Skeletal muscle tissue (tissue), 4 donors: ENCODE results near the gene NELL1. TPM values are rescaled to one million over a fixed set of nuclear protein-coding genes. Genes with fewer than 3 reads are reported as not detected.

Experiments used
- H3K27ac ChIP-seq: one replicate; pipeline ENCODE4 v1.7.0; 2013; ENCODE audit warnings: mild to moderate bottlenecking, low read depth, low read length, inconsistent platforms
- H3K27me3 ChIP-seq, 3 donors: one replicate each; pipeline ENCODE4 v1.7.0; 2013; ENCODE audit warnings: low read length in 3 of 3; ENCODE audit not compliant: control insufficient read depth in 3 of 3, insufficient read depth in 3 of 3
- H3K36me3 ChIP-seq, 3 donors: one replicate each; pipeline ENCODE4 v1.7.0; 2013; ENCODE audit warnings: low read length in 3 of 3; ENCODE audit not compliant: control insufficient read depth in 3 of 3, insufficient read depth in 3 of 3
- H3K4me1 ChIP-seq, 3 donors: one replicate each; pipeline ENCODE4 v1.7.0; 2013; ENCODE audit warnings: low read length in 3 of 3, mild to moderate bottlenecking in 3 of 3; ENCODE audit not compliant: control insufficient read depth in 3 of 3, insufficient read depth in 3 of 3
- H3K4me3 ChIP-seq, 3 donors: one replicate each; pipeline ENCODE4 v1.7.0; 2013; ENCODE audit warnings: low read length in 3 of 3
- H3K9ac ChIP-seq, 3 donors: one replicate each; pipeline ENCODE4 v1.7.0; 2013; ENCODE audit warnings: low read length in 3 of 3, mild to moderate bottlenecking in 3 of 3, moderate library complexity in 2 of 3, low read depth in 1 of 3
- H3K9me3 ChIP-seq, 3 donors: one replicate each; pipeline ENCODE4 v1.7.0; 2013; ENCODE audit warnings: low read length in 3 of 3; ENCODE audit not compliant: control insufficient read depth in 3 of 3
- total RNA-seq: library from RNA; depleted of rRNA; stranded (reverse); fragments of >200 nt; gene quantifications from one replicate; pipeline ENCODE4 v1.2.3, GENCODE V29; 2014
- donor health status: Osteomylitis.

NELL1 gene
- total RNA-seq, 1 donor from 2014 or later = 3.7 TPM

DNA sequence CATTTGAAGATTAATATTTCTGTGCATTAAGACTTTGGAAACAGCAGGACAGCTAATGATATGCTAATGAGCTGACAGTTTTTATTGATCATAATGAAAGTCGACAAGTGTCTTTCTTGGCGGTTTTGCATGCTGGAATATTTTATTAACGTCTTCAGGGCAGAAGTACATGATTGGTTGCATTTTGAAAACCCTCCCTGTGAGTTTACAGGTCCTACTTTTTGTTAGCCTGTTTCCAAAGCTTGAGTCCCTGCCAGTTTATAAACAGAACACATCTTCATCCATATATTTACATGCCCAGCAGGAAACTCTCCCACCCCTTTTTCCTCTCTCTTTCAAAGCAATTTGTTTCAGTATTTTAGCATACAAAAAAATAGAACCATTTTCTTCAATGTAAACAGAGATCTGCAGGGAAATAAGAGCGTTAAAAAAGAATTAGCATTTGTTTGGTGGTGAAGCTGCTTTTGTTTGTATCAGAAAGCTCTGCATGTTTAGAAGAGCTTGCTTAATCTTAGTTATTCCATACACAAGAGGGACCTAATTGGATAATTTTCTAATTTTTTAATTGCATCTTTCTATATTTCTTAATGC, 243.6 kb downstream of the NELL1 start:
- Histone ChIP-seq H3K27ac (no peak overlapping the region), H3K9me3 (no peaks in the 10 kb centered on the region), H3K27me3 (no peaks in the 10 kb centered on the region)

DNA sequence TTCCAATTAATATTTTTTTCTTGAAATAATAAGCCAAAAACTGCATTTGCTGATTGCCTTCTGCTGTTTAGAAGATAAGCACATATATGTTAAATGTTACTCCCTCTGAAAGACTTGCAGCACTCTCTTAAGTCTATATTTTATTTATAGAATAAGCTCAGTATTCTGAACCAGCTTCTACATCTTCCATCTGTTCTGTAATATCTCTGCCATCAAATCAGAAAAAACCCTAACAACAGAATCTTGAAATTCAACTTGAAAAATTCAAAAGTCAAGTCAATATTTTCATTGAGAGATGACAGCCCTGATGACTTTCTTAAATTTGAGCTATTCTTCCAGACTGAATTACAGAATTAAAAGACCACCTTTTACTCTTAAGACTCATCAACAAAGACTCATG, 247.9 kb downstream of the NELL1 start:
- H3K36me3 ChIP-seq = no peaks in the 10 kb centered on the region
- no peak overlapping the region for H3K9ac ChIP-seq
- no peaks in the 10 kb centered on the region for H3K27me3 ChIP-seq
- no peaks in the 10 kb centered on the region for H3K4me1 ChIP-seq
- H3K4me3 ChIP-seq = no peak overlapping the region
- no peaks in the 10 kb centered on the region for H3K9me3 ChIP-seq
- no peak overlapping the region for H3K27ac ChIP-seq

More for the DNA sequence above, 243.6 kb downstream of the NELL1 start:
- Histone ChIP-seq H3K4me1 (no peaks in the 10 kb centered on the region), H3K9ac (no peak overlapping the region), H3K4me3 (no peak overlapping the region), H3K36me3 (no peaks in the 10 kb centered on the region)

DNA sequence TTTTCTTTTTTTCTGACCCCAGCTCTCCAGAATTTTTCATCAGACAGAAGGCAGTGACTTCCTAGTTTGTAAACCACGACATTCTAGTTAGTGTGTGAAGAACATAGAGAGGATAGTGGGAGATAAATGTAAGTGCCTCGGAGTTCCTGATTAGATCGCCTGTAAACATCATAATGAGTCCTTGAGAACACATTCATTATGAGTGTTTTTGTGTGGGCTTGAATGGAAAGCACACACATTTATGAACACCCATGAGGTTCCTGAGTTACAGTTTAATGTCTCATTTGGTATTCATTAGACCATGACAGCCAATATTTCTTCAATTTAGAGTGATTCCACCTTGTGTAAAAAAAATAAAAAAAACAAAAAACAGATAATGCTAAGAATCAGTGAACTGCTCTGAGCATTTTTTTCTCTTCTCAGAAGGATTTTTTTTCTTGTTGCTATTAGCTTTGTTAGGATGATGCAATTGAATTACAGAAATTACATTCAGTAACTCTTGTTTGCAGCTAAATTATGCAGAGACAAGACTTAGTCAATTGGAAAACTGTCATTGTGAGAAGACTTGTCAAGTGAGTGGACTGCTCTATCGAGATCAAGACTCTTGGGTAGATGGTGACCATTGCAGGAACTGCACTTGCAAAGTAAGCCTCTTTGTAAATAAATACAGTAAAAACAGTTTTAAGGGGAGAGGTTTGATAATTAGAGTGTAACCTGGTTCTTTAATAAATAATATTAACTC, 257.6 kb downstream of the NELL1 start:
- Histone ChIP-seq H3K4me1 (no peaks in the 10 kb centered on the region), H3K4me3 (no peak overlapping the region), H3K9me3 (no peaks in the 10 kb centered on the region), H3K27me3 (no peaks in the 10 kb centered on the region), H3K36me3 (no peaks in the 10 kb centered on the region), H3K27ac (no peak overlapping the region), H3K9ac (no peak overlapping the region)

DNA sequence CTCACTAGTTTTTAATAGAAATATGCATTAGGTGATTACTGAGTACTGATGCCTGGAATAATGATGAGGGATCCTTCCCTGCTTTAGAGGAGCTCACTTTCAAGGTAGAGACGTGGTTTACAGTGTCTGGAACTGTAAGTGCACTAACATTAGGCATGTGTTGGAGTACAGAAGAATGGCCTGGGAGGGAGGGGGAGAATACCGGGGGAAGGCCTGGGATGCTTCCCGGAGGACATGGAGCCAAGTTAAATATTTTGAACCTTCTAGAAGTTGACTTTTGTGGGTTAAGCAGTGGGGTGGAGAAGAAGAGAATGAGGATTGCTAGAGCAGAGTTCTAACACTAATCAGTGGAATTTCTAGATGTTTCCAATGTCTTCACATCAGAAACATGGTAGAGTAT, 261.6 kb downstream of the NELL1 start:
- peaks cover 0 to 3% (median 0%) of the 10 kb centered on the region in 3 donors for H3K27me3 ChIP-seq
- H3K4me1 ChIP-seq = no peaks in the 10 kb centered on the region
- H3K27ac ChIP-seq = no peak overlapping the region
- H3K36me3 ChIP-seq = no peaks in the 10 kb centered on the region
- H3K9ac ChIP-seq = no peak overlapping the region
- H3K9me3 ChIP-seq = no peaks in the 10 kb centered on the region
- H3K4me3 ChIP-seq = no peak overlapping the region

DNA sequence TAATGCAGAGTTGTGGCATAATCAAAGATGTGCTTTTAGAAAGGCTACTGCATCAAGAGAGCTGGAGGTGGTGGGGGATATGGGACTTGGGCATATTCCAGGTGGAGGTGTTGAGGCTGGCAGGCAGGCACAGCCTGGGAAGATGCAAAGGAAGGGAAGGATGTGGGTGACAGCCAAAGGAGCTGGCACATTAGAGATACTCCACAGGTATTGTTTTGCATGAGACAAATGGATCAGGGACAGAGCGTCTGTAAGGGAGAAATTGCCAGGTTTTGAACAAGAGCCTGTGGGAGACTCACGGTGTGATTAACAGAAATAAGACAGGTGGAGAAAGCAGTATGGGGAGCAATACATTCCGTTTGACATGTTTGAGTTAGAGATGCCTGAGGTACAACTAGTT, 263.7 kb downstream of the NELL1 start:
- no peak overlapping the region for H3K9ac ChIP-seq
- H3K27ac ChIP-seq = no peak overlapping the region
- no peaks in the 10 kb centered on the region for H3K36me3 ChIP-seq
- H3K9me3 ChIP-seq = no peaks in the 10 kb centered on the region
- H3K4me3 ChIP-seq = no peak overlapping the region
- H3K27me3 ChIP-seq = peaks cover 0 to 3% (median 0%) of the 10 kb centered on the region in 3 donors
- no peaks in the 10 kb centered on the region for H3K4me1 ChIP-seq

DNA sequence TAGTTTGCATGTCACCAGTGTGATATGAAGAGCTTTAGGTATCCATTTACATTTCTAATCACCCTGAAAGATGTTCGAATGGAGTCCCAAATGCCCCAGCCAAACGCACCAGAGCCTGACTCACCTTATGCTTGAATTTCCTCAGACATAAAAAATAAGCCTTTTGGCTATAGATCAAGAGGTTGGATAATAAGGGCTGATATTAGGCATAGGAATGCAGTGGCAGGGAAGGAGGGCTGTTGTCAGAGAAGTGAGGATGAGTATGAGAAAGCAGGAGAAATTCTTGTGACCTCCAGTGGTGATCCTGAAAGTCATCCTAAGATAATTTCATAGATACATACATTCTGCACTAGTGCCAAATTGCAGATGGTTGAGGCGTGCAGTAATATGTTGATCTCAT, 264.6 kb downstream of the NELL1 start:
- Histone ChIP-seq H3K4me3 (no peak overlapping the region), H3K27ac (no peak overlapping the region), H3K9ac (no peak overlapping the region), H3K4me1 (no peaks in the 10 kb centered on the region), H3K9me3 (no peaks in the 10 kb centered on the region), H3K27me3 (peaks cover 0 to 3% (median 0%) of the 10 kb centered on the region in 3 donors), H3K36me3 (no peaks in the 10 kb centered on the region)

DNA sequence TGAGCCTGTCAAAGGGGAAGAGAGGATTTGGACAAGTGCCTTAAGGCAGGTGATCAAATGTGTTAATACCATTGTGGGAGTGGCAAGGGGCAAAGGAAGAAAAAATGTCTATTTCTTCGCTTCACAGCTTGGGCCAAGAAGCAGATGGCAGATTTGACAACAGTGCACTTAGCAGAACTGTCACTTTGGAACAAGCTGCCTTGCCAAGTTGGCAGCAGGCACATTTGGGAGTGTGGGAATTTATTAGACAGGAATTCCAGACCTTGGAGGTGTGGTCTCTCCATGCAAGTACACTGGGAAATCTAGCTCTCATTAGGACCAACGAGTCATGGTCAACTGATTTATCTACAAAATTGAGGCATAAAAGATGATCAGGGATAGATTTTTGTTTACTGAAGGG, 265.1 kb downstream of the NELL1 start:
- Histone ChIP-seq H3K27me3 (peaks cover 0 to 3% (median 0%) of the 10 kb centered on the region in 3 donors), H3K36me3 (no peaks in the 10 kb centered on the region), H3K4me3 (no peak overlapping the region), H3K4me1 (no peaks in the 10 kb centered on the region), H3K27ac (no peak overlapping the region), H3K9me3 (no peaks in the 10 kb centered on the region), H3K9ac (no peak overlapping the region)

DNA sequence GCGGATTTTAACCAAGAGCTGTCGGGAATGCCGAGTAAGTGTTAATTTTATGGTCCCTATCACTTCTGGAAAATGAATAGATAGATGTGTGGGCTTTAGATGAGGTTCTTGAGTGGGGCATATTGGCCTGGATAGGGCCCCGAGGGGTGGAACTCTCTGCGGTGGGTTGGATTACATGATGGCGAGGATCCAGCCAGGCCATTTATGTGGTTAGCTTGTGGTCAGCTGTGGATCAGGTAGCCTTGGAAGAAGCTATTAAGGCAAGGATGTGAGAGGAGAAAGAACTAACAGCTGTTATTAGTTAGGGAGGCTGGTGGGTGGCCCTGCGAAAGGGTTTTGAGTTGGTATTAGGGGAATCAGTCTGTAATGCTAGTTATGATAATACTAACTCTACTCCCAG, 268.4 kb downstream of the NELL1 start:
- Histone ChIP-seq H3K27ac (no peak overlapping the region), H3K9ac (no peak overlapping the region), H3K27me3 (peaks cover 0 to 2% (median 0%) of the 10 kb centered on the region in 3 donors), H3K9me3 (no peaks in the 10 kb centered on the region), H3K4me1 (no peaks in the 10 kb centered on the region), H3K4me3 (no peak overlapping the region), H3K36me3 (no peaks in the 10 kb centered on the region)

DNA sequence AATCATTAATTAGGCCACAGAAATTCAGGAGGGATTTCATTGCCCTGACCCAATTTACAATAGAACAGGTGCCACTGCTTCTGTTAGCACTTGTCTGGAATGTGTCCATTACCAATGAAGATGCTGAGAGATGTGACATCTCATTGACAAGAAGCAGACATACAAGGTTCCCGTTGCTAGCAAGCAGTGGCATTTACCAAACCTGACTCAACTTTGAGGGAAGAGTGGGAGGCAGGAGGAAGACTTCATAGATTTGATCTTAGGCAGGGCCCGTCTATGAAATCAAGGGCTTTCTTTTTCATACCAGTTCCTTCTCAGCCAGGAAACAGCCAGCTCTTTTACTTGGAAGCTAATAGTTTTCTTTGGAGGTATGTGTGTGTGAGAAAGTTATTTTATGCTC, 280.2 kb downstream of the NELL1 start:
- Histone ChIP-seq H3K36me3 (no peaks in the 10 kb centered on the region), H3K9me3 (no peaks in the 10 kb centered on the region), H3K9ac (no peak overlapping the region), H3K4me1 (no peaks in the 10 kb centered on the region), H3K27me3 (no peaks in the 10 kb centered on the region), H3K27ac (no peak overlapping the region), H3K4me3 (no peak overlapping the region)

DNA sequence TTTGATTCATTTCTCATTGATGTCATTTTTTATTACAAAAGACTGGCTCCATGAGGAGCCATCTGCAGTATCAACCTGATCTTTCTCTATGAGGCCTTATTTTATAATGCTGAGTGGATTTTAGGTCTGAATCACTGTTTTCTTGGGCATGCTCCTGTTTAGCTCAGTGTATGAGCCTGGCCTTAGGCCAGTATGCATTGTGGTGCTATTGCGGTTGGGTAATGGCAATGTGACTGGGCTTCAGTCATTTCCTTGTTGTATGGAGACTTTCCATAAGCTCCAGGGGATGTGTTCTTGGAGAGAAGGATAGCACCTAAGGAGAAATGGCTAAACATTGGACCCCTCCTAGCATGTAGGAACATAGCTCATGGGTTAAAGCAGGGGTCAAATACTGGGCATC, 293.2 kb downstream of the NELL1 start:
- H3K27ac ChIP-seq = no peak overlapping the region
- no peak overlapping the region for H3K4me3 ChIP-seq
- H3K9me3 ChIP-seq = no peaks in the 10 kb centered on the region
- H3K9ac ChIP-seq = no peak overlapping the region
- no peaks in the 10 kb centered on the region for H3K36me3 ChIP-seq
- H3K27me3 ChIP-seq = no peaks in the 10 kb centered on the region
- H3K4me1 ChIP-seq = no peaks in the 10 kb centered on the region
